ACHN (cell line): Measurements from ENCODE around the gene RBFOX2.
"Not testable (repeated sequence)": the region's sequence is repeated elsewhere in the genome, so short reads cannot be mapped to it uniquely, and the experiment has no call there.

Experiments
- DNase-seq: peaks from one replicate; pipeline ENCODE4 v3.0.0-alpha.2; 2015
- in situ Hi-C: cut with HindIII; loops from 2 replicates; pipeline ENCODE4 v1.10.0; 2017; ENCODE audit warnings: low sequenced_read_pairs, low pct_ligation_motif_present, low pct_unique_long_range_greater_than_20kb

The RBFOX2 gene

DNA sequence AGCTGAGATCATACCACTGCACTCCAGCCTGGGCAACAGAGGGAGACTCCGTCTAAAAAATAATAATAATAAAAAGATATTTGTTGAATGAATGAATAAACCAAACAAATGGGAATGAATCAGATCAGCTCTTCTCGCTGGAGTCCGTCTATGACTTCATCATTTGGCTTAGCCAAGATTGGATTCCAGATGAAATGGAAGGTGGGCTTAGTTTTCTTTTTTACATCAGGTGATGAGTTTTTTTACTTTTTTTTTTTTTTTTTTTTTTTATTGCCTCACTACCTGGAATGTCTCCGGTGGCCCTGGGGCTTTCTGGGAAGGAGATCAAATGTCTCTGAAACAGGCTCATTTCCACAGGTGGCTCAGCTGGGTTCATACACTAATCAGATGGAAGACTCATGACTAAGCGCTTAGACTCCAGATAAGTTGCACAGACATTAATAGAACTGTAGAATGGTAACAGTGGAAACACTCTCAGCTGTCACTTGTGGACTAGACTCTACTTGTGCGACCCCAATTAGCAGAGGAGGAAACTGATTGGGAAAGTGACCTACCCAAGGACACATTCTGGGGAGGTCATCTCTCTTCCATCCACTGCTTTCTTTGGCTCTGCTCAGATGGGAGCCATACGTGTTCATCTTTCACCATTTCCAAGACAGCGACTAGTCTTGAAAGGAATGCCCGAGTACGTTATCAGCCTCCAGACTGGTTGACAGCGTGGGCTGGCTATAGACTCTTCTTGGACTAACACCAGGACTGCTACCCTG is 20.5 kb upstream of the RBFOX2 start:
- DNase-seq, result no peak
- in situ Hi-C loops, result no loop called here

DNA sequence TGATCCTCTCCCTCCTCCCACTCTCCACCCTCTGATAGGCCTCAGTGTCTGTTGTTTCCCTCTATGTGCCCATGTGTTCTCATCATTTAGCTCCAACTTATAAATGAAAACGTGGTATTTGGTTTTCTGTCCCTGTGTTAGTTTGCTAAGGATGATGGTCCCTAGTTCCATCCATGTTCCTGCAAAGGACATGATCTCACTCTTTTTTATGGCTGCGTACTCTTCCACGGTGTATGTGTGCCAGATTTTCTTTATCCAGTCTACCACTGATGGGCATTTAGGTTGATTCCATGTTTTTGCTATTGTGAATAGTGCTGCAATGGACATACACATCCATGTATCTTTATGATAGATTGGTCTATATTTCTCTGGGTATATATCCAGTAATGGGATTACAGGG is 15.9 kb upstream of the RBFOX2 start:
- in situ Hi-C loops, DNase-seq: not testable (repeated sequence)

DNA sequence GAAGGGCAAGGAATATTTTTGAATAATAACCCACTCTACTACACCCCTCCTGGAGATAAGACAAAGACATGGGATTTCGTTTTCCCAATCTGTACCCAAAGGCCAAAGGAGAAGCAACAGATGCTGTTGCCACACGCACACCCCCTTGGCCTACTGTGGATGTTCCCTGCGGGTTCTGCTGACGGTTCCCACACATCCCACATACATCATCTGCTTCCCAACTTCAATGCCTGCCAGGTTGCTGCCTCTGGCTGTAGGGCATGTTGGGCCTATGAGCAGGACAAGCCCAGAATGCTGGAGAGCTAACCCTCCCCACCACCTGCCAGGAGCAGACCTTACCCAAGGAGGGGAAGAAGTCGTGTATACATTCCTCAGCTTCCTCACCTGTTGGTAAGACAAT is 13.6 kb upstream of the RBFOX2 start:
- in situ Hi-C loops, result no loop called here

DNA sequence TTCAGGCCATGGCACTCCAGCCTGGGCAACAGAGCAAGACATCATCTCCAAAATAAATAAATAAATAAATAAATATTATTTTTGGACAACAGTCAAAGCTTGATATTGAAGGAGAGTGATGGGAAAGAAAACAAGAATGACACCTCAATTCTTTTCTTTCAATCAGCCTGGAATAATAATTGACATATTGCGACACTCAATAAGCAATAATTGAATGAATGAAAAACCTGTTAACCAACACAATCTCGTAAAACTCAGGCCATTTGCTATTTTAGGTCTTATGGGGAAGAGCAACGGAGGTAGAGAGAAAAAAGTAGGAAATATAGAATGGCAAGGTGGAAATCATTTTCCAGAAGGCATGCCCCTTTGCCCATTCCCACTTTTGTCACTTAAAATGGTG is 10.5 kb upstream of the RBFOX2 start:
- no peak for DNase-seq
- in situ Hi-C loops, result no loop called here

More for the DNA sequence above, 13.6 kb upstream of the RBFOX2 start:
- DNase-seq, result no peak

DNA sequence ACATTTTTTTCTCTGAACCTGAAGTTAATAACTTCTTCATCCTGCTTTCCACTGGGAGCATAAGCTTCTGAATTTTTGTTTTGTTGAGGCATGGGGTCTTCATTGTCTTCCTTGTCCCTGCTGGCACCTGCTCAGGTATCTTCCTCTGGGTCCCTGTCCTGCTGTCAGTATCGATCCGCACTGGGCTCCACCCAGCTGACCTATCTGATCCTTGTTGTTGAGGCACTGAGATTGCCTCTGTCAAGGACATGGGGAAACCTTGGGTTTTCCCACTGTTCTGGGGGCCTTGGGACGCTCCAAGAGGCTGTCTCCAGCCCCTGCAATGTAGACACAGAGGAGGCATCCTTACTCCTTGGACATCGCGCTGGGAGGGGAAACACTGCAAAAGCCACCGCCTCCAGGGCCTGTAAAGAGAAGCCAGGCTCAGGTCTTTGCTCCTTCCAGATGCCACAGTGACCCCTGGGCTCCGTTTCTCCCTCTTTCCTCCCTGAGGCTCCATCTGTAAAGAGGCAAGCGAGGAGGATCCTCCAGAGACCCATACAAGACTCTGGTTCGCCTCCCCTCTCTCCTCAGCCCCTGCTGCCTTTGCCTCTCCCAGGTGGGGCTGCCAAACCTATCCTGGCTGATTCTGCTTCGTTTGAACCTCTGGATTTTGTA is 8.6 kb upstream of the RBFOX2 start:
- DNase-seq, result no peak
- in situ Hi-C loops, result no loop called here

DNA sequence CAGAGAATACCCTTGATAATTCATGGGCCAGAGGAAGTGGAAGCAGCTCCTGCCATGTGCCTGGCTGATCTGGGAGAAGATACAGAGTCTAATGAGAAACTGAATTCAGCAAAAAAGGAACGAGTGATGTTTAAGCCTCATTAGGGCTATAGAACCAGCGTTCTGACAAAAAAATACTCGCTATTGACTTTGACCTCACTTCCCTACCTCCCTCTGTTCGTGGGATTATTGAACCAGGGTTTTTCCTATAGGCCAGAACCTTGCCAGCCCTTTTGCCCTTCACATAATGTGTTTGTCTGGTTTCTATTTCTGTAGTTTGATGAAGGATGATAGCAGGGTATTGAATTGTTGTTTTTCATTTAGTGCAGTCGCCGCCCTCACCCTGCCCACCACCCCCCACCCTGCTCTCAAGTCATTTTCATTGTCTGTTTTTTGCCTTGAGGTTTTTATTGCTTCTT is 7.6 kb upstream of the RBFOX2 start:
- in situ Hi-C loops, result no loop called here
- no peak for DNase-seq

DNA sequence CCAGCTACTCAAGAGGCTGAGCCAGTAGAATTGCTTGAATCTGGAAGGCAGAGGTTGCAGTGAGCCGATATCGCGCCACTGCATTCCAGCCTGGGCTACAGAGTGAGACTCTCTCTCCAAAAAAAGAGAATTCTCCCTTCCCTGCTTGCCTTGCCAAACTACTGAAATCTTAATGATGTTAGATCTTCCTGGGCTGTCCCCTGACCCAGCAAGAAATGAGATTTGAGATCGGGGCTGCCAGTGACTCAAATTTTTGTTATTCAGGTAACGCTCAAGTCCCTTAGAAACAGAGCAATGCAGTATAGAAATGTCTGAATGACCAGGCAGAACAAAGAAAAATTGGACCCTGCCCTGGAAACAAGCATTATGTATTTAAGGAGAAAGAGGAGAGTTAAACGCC is 4.0 kb upstream of the RBFOX2 start:
- in situ Hi-C loops, result no loop called here
- no peak for DNase-seq

DNA sequence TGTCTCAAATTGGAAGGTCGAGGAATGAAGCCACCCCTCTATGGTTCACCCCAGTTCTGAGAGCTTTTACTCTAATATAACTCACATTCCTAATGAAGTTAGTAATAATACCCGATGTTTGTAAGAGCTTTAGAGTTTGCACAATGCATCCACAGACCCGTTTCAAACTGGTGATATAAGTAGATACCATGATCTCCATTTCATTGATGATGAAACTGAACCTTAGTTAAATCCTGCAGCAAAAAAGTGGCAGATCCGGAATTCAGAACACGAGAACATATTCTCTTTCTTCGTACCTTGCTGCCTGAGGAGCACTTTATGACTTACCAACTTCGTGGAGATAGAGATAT is 757 bp upstream of the RBFOX2 start:
- no peak for DNase-seq
- in situ Hi-C loops, result no loop called here

DNA sequence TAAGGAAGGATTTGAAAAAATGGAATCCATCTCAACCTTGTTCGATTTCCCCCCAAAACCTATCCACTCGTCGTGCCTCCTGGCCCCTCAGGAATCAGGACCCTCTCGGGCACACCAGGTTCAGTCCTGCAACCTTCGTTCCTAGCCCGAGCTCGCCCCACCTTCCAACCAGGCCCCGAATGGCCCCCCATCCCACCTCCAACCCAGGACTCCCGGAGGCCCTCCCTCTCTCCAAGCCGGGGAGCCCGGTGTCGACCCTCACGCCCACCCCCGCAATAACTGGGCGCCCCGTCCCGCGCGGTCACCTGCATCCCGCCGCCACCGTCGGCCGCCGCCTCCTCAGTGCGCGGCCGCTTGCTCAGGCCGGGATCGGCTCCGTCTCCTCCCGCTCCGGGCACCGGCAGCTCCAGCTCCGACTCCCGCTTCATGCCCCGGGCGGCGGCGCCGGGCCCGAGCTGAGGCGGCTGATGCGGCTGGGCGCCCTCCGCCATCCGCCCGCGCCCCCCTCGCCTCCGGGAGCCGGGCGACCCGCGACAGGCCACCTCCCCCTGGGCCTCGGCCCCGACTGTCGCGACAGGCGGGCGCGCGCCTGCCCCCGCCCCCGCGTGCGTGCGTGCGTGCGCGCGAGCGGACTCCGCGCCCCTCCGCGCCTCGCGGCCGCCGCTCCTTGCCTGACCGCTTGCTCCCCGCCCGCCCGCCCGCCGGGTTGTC is 534 bp downstream of the RBFOX2 start:
- in situ Hi-C loops, result no loop called here

DNA sequence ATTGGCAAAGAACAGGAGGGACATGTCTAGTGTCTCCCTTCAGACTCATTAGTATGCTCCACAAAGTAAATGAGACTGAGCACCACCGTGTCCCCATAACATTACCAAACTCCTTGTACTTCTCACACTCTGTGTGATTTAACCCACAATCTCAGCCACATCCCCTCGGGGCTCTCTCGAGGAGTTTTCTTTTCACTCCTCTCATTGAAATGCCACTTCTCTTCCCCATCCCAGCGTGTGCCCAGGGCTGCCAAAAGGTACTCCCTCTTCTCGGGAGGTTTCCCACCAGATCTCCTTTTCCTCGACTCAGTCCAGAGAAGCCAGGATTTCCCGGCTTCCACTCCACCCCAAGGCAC is 1.1 kb downstream of the RBFOX2 start:
- peak; percentile 15 for DNase-seq
- in situ Hi-C loops, result no loop called here

More for the DNA sequence above, 534 bp downstream of the RBFOX2 start:
- DNase-seq, result no peak

DNA sequence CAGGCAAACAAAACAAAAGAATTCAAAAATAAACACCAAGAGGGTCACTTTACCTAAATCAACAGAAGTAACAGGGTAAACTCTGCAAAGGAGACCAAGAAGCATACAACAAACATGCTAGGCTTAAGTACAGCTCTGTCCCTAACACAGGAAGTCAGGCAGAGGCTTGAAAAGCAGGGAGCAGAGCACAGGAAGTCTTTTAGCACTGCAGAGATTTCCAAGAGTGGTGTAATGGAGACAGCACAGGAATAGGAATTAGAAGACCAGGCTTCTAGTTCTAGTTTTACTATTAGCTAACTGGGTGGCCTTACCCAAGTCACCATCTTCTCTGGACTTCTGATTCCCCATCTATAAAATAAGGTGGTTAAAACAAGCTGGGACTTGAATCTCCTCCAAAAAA is 1.9 kb downstream of the RBFOX2 start:
- peak; percentile 39 for DNase-seq
- in situ Hi-C loops, result no loop called here

DNA sequence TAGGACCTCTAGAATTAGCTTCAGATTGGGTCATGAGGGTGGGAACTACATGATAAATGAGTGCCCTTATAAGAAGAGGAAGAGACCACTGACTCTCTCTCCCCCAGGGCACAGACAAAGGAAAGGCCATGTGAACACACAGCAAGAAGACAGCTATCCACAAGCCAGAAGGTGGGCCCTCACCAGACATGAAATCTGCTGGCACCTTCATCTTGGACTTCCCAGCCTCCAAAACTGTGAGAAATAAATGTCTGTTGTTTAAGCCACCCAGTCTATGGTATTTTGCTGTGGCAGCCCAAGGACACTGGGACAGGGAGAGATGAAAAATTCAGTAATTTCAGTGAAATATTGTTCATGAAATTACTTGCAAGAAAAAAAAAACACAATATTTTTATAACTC is 5.9 kb downstream of the RBFOX2 start:
- no peak for DNase-seq
- in situ Hi-C loops, result no loop called here

DNA sequence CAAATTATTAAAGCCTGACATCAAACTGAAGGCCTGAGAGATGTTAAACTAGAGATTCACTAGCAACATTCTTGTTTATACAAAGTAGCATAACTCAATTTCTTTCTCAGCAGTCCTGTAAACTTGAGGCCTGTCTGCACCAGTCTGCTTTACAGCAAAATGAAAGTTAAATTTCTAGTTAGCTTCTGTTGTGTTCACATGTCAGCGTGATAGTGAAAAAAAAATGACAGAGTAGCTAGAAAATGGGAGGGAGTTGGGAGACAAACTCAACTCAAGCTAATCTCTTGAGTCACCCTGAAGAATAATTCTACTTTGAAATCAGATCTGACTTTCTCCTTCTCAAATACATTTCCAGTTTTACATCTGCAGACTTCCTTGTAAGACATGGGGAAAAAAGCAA is 6.5 kb downstream of the RBFOX2 start:
- DNase-seq, result no peak
- in situ Hi-C loops, result no loop called here

DNA sequence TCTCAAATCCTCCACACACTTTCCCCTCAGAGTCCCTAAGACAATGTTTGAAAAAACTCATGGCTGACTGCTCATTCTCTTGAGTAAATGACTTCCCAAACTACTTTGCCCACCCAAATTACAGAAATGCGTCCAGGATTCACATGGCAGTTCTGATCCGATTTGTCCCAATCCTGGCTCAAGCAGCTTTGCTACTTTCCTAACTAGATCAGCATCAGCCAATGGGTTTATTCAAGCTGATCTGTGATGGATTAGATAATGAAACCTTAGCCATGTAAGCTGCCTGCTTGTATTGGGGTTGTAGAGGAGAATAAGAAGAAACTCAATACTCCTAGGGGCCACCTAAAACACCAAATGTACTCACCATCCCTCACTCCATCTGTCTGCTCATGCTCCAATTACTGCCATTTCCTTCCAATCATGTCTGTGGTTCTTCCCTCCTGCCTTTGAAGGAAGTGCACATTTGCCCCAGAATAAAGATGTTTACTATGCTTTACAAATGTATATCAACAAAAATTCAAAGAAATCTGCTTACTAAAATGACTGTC is 6.9 kb downstream of the RBFOX2 start:
- no peak for DNase-seq
- in situ Hi-C loops, result no loop called here

DNA sequence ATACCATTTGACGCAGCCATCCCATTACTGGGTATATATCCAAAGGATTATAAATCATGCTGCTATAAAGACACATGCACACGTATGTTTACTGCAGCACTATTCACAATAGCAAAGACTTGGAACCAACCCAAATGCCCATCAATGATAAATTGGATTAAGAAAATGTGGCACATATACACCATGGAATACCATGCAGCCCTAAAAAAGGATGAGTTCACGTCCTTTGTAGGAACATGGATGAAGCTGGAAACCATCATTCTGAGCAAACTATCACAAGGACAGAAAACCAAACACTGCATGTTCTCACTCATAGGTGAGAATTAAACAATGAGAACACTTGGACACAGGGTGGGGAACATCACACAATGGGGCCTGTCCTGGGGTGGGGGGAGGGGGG is 7.8 kb downstream of the RBFOX2 start:
- in situ Hi-C loops, DNase-seq: not testable (repeated sequence)

DNA sequence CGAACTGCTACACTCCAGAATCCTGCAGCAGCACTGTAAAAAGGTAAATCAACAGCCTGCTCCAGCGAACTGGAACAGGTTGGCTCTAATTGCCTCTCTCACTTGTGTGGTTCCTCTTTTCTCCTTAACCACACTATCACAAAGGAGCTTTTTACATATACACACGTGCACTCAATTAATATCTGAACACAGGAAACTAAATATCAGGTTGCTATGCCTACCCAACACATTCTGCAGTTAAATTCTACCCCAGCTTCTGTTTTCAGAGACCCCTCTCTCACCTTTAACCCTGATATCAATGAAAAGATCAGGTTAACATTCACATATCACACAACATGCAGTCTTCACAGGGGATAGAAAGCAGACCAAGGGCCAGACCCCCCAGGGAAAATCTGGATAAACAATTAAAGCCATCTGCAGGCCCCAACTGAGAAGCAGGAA is 11.0 kb downstream of the RBFOX2 start:
- peak; percentile 3 for DNase-seq

DNA sequence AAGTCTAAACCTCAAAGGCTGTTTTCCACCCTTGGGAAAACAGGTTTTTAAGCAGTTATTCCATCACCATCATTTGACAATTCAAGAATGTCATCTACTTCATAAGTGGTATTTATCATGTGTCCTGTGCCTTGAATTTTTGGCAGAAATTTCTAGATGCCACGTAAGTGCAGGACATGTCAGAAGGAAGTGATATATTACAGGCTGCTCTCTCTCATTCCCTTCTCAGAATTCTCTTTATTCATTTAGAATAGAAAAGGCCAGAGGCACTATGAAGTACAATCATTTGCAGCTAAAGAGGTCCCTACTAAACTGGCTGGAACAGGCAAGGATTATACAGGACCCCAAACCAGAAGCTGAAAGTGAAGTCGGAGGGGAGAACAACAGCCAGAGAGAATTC is 11.9 kb downstream of the RBFOX2 start:
- in situ Hi-C loops, result no loop called here
- DNase-seq, result no peak

More for the DNA sequence above, 11.0 kb downstream of the RBFOX2 start:
- in situ Hi-C loops, result no loop called here

DNA sequence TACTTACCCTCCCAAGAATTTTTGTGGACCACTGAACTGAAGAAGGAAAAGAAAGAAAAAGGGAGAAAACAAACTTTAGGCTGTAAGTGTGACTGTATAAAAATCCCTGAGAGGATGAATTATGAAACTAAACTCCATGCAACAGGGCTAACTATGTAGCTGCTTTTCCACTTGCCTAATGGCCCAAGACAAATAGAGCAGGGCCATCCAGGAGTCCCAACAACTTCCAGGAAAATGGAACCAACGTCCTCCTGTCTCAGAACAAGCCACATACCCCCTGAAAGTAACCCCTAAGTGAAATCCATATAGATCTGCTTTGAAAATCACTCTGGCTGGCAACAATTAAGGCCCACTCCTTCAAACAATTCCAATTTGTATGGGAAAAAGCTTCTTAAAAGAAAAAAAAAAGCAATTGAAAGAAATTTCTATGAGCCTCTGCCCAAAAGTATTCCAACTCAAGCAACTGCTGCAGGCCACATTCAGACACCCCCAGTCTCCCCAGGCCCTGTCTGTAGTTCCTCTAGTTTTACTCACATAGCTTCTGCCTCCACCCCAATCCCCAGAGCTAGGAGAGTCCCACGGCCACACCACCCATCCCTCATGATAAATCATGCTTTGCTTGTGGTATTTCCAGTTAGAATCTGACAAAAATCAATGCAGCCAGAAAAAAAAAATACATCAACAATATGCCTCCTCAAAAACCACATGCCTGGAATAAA is 12.7 kb downstream of the RBFOX2 start:
- DNase-seq, result no peak
- in situ Hi-C loops, result no loop called here
